SK-N-MC (cell line): Measurements from ENCODE around the gene KANK3.

ENCODE experiments used
- EZH2 ChIP-seq: fragments of 200-600 bp; sonication (generic); IDR thresholded peaks from one replicate; pipeline ENCODE4 v1.6.1; 2017; ENCODE audit warnings: antibody characterized with exemption
- FOXP2 ChIP-seq: optimal IDR thresholded peaks from 2 replicates; pipeline ENCODE3; 2011; ENCODE audit warnings: mild to moderate bottlenecking, moderate library complexity; ENCODE audit not compliant: insufficient read depth; ENCODE audit errors: extremely low read length, control extremely low read depth
- POLR2AphosphoS5 ChIP-seq: IDR thresholded peaks from 2 replicates; pipeline ENCODE4 v1.6.1; 2012; ENCODE audit warnings: mild to moderate bottlenecking, low read depth, low read length, borderline replicate concordance

- TF ChIP-seq POLR2AphosphoS5 (no peak), EZH2 (no peak), FOXP2 (no peak)
Measured at GRCh38 chr19:8343483-8343844, 402 bp upstream of the KANK3 start.
